HCT116 (cell line): ENCODE data around the gene YY1. TPM values are rescaled to one million over a fixed set of nuclear protein-coding genes. Genes with fewer than 3 reads are reported as not detected.

ENCODE experiments used
- ATAC-seq: fragments of 200-7000 bp; cut with Tn5 transposase; 2 replicates; pipeline ENCODE4 v1.9.1; 2020; ENCODE audit warnings: mild to moderate bottlenecking, moderate library complexity
- BruUV-seq: library from RNA; stranded (reverse); fragments of 400-500 nt; replicated peaks from 2 replicates; lab custom pipeline; 2021; lab: Mats Ljungman, UMichigan
- CTCF ChIA-PET: fragments of 300-600 bp; sonication (Branson Sonifier 250); formaldehyde crosslinking; loops from one replicate; lab custom pipeline; 2021; ENCODE audit warnings: antibody characterized with exemption; lab: Charles Lee
- POLR2A ChIA-PET: fragments of 300-600, 350-600 bp; sonication (Branson Sonifier 250); formaldehyde crosslinking; loops from one replicate; lab custom pipeline; 2021; ENCODE audit warnings: antibody characterized with exemption; lab: Charles Lee
- RAD21 ChIA-PET, 2 experiments: fragments of 300-600 bp; sonication (Branson Sonifier 250); formaldehyde crosslinking; loops; one replicate each; lab custom pipeline; 2023; ENCODE audit warnings: low total read pairs in 2 of 2; ENCODE audit not compliant: uncharacterized antibody in 2 of 2, unreplicated experiment in 2 of 2, low non-redundant PET in 1 of 2; lab: Charles Lee
- DNase-seq: peaks from one replicate; pipeline ENCODE4 v3.0.0-alpha.2; 2010; ENCODE audit warnings: low read depth, low spot score
- H2AFZ ChIP-seq: fragments of 200-600 bp; shearing (Covaris generic), sonication (generic); 2 replicates; pipeline ENCODE4 v1.6.1; 2017; ENCODE audit warnings: low read depth, mixed run types, mixed read lengths, antibody characterized with exemption, low read length; ENCODE audit not compliant: poor library complexity, severe bottlenecking
- H3K27ac ChIP-seq: 2 replicates; pipeline ENCODE4 v1.5.1; 2012; ENCODE audit warnings: low read depth, low read length
- H3K27me3 ChIP-seq: fragments of 200-600 bp; sonication (generic); 2 replicates; pipeline ENCODE4 v1.6.1; 2016; ENCODE audit warnings: mixed run types, low read length, mixed read lengths; ENCODE audit not compliant: insufficient read depth
- H3K36me3 ChIP-seq, 2 experiments: fragments of 200-500 bp in 1 of 2; fragments of 200-600 bp in 1 of 2; sonication (Bioruptor generic) in 1 of 2; sonication (generic) in 1 of 2; 2 replicates each; pipeline versions ENCODE4 v1.5.1 to v1.6.1; 2014 to 2016; ENCODE audit warnings: low read length in 2 of 2, inconsistent platforms in 1 of 2, mixed read lengths in 1 of 2, mixed run types in 1 of 2; ENCODE audit not compliant: insufficient read depth in 2 of 2, control insufficient read depth in 1 of 2
- H3K4me1 ChIP-seq, 2 experiments: fragments of 200-600 bp in 1 of 2; sonication (generic) in 1 of 2; 2 replicates each; pipeline versions ENCODE4 v1.5.1 to v1.6.1; 2012 to 2017; ENCODE audit warnings: low read length in 2 of 2, inconsistent platforms in 1 of 2, mild to moderate bottlenecking in 1 of 2, mixed read lengths in 1 of 2, mixed run types in 1 of 2, moderate library complexity in 1 of 2; ENCODE audit not compliant: insufficient read depth in 2 of 2, control insufficient read depth in 1 of 2
- H3K4me2 ChIP-seq: fragments of 200-600 bp; sonication (generic); 2 replicates; pipeline ENCODE4 v1.6.1; 2017; ENCODE audit warnings: mixed run types, low read length, mixed read lengths
- H3K4me3 ChIP-seq, 2 experiments: fragments of 200-600 bp in 1 of 2; sonication (generic) in 1 of 2; replicated peaks in 1 of 2; 2 replicates each; pipeline ENCODE4 v1.5.1; 2011 to 2016; ENCODE audit warnings: low read length in 2 of 2, control low read depth in 1 of 2, low read depth in 1 of 2, mild to moderate bottlenecking in 1 of 2, mixed read lengths in 1 of 2, mixed run types in 1 of 2
- H3K79me2 ChIP-seq: fragments of 200-600 bp; sonication (generic); 2 replicates; pipeline ENCODE4 v1.6.1; 2017; ENCODE audit warnings: mild to moderate bottlenecking, mixed run types, low read length, moderate library complexity, mixed read lengths; ENCODE audit not compliant: insufficient read depth
- H3K9ac ChIP-seq: fragments of 200-600 bp; sonication (generic); 2 replicates; pipeline ENCODE4 v1.6.1; 2016; ENCODE audit warnings: low read length, mixed read lengths
- H3K9me2 ChIP-seq: fragments of 200-600 bp; sonication (generic), shearing (Covaris generic); 2 replicates; pipeline ENCODE4 v1.6.1; 2017; ENCODE audit warnings: mixed run types, mild to moderate bottlenecking, moderate library complexity; ENCODE audit not compliant: insufficient read depth
- H3K9me3 ChIP-seq, 2 experiments: fragments of 200-500 bp in 1 of 2; fragments of 200-600 bp in 1 of 2; sonication (Bioruptor generic) in 1 of 2; sonication (generic) in 1 of 2; 2 replicates each; pipeline ENCODE4 v1.6.1; 2014 to 2017; ENCODE audit warnings: low read length in 2 of 2, mixed read lengths in 2 of 2, inconsistent platforms in 1 of 2, low read depth in 1 of 2, mild to moderate bottlenecking in 1 of 2, mixed run types in 1 of 2, moderate library complexity in 1 of 2; ENCODE audit not compliant: control insufficient read depth in 1 of 2, insufficient read depth in 1 of 2
- H4K20me1 ChIP-seq: fragments of 200-600 bp; sonication (generic), shearing (Covaris generic); 2 replicates; pipeline ENCODE4 v1.6.1; 2017; ENCODE audit warnings: mixed run types, mild to moderate bottlenecking, moderate library complexity; ENCODE audit not compliant: insufficient read depth
- ATF3 ChIP-seq: IDR thresholded peaks from 2 replicates; pipeline ENCODE4 v1.6.1; 2012
- CEBPB ChIP-seq: IDR thresholded peaks from 2 replicates; pipeline ENCODE4 v1.6.1; 2012; ENCODE audit warnings: low read depth
- EGR1 ChIP-seq: IDR thresholded peaks from 2 replicates; pipeline ENCODE4 v1.6.1; 2012; ENCODE audit warnings: low read depth
- ELF1 ChIP-seq: IDR thresholded peaks from 2 replicates; pipeline ENCODE4 v1.6.1; 2012; ENCODE audit warnings: low read depth, borderline replicate concordance
- EZH2 ChIP-seq: fragments of 200-600 bp; sonication (generic); IDR thresholded peaks from 2 replicates; pipeline ENCODE4 v1.6.1; 2017; ENCODE audit warnings: antibody characterized with exemption, mixed run types
- EZH2phosphoT487 ChIP-seq: fragments of 200-600 bp; IDR thresholded peaks from 2 replicates; pipeline ENCODE4 v1.6.1; 2018; ENCODE audit warnings: antibody characterized with exemption, borderline replicate concordance
- FOSL1 ChIP-seq: IDR thresholded peaks from 2 replicates; pipeline ENCODE4 v1.6.1; 2012; ENCODE audit warnings: low read depth
- JUND ChIP-seq: IDR thresholded peaks from 2 replicates; pipeline ENCODE4 v1.6.1; 2012
- POLR2A ChIP-seq: IDR thresholded peaks from 2 replicates; pipeline ENCODE4 v1.7.0; 2011; ENCODE audit warnings: borderline replicate concordance; ENCODE audit not compliant: insufficient read depth, insufficient read length; ENCODE audit errors: extremely low read depth
- RAD21 ChIP-seq: IDR thresholded peaks from 2 replicates; pipeline ENCODE4 v1.6.1; 2012; ENCODE audit warnings: low read depth, mild to moderate bottlenecking
- REST ChIP-seq: IDR thresholded peaks from 2 replicates; pipeline ENCODE4 v1.6.1; 2012; ENCODE audit warnings: low read depth
- SIN3A ChIP-seq: IDR thresholded peaks from 2 replicates; pipeline ENCODE4 v1.6.1; 2012; ENCODE audit warnings: low read depth
- SRF ChIP-seq: IDR thresholded peaks from 2 replicates; pipeline ENCODE4 v1.6.1; 2012; ENCODE audit warnings: low read depth
- TCF7L2 ChIP-seq: IDR thresholded peaks from 2 replicates; pipeline ENCODE4 v1.7.0; 2011; ENCODE audit warnings: borderline replicate concordance, inconsistent platforms; ENCODE audit not compliant: insufficient read depth, insufficient read length; ENCODE audit errors: extremely low read depth
- intact Hi-C: fragments of 100-400 bp; cut with micrococcal nuclease; formaldehyde crosslinking; loops from 2 replicates; pipeline ENCODE4 v1.10.0; 2022
- total RNA-seq: library from RNA; stranded (reverse); gene quantifications from one replicate; pipeline ENCODE4 v1.2.1, GENCODE V29; 2021; ENCODE audit not compliant: unreplicated experiment

Gene YY1
- total RNA-seq, 1 experiment from 2014 or later: 111 TPM

- no peak overlapping the region for H3K4me3 ChIP-seq
- DNase-seq: no peak
- POLR2A ChIA-PET: no interaction called here
- H3K36me3 ChIP-seq: no peaks in the 10 kb centered on the region
- no peaks in the 10 kb centered on the region for H4K20me1 ChIP-seq
- RAD21 ChIA-PET: no interaction called here
- TF ChIP-seq FOSL1 (no peak), RAD21 (no peak), ELF1 (no peak), SRF (no peak), ATF3 (no peak), EZH2 (no peak), SIN3A (no peak)
- H3K4me1 ChIP-seq: peaks cover 2 to 5% of the 10 kb centered on the region in 2 experiments; a peak in 3 of 4 replicates
- H3K9me3 ChIP-seq: no peaks in the 10 kb centered on the region
- no peak overlapping the region for H3K27ac ChIP-seq
- no peak overlapping the region for H3K4me2 ChIP-seq
- intact Hi-C loops: no loop called here
- no TSS peak for BruUV-seq
- H3K9ac ChIP-seq: no peak overlapping the region
- H3K79me2 ChIP-seq: no peaks in the 10 kb centered on the region
- H3K9me2 ChIP-seq: no peaks in the 10 kb centered on the region
- no peaks in the 10 kb centered on the region for H3K27me3 ChIP-seq
- no peak for ATAC-seq
- no peak overlapping the region for H2AFZ ChIP-seq
- CTCF ChIA-PET: no interaction called here
Observed at GRCh38 chr14:100312877-100313400, 74.0 kb downstream of the YY1 start.

GRCh38 chr14:100313464-100314230 is 74.7 kb downstream of the YY1 start:
- no peak overlapping the region for H3K4me2 ChIP-seq
- ChIA-PET RAD21 (no interaction called here), CTCF (interaction anchor here (0.7 kb wide), 1 partner anchor 11 kb away, joined by 3 read pairs; no protein-coding TSS in a partner anchor), POLR2A (no interaction called here)
- no peak for DNase-seq
- intact Hi-C loops: no loop called here
- H3K9me3 ChIP-seq: no peaks in the 10 kb centered on the region
- H3K27ac ChIP-seq: no peak overlapping the region
- no peaks in the 10 kb centered on the region for H3K36me3 ChIP-seq
- no peak overlapping the region for H3K9ac ChIP-seq
- no peaks in the 10 kb centered on the region for H3K79me2 ChIP-seq
- no peak for ATAC-seq
- no peak overlapping the region for H2AFZ ChIP-seq
- BruUV-seq: no TSS peak
- H4K20me1 ChIP-seq: no peaks in the 10 kb centered on the region
- no peaks in the 10 kb centered on the region for H3K9me2 ChIP-seq
- H3K4me3 ChIP-seq: no peak overlapping the region
- H3K27me3 ChIP-seq: no peaks in the 10 kb centered on the region
- H3K4me1 ChIP-seq: peaks cover 3 to 13% of the 10 kb centered on the region in 2 experiments; a peak in 3 of 4 replicates
- TF ChIP-seq TCF7L2 (no peak), REST (no peak), CEBPB (no peak), EZH2phosphoT487 (no peak), FOSL1 (no peak), SIN3A (no peak), EGR1 (no peak), EZH2 (no peak), POLR2A (no peak), JUND (no peak), ATF3 (no peak)
